ENCODE data around the gene LURAP1L.

LURAP1L gene

GRCh38 chr9:12813960-12814876, 39.4 kb downstream of the LURAP1L start:
- FAIRE-seq: peak; percentile 97

GRCh38 chr9:12814877-12815237, 40.0 kb downstream of the LURAP1L start:
- no peak for FAIRE-seq

DNA sequence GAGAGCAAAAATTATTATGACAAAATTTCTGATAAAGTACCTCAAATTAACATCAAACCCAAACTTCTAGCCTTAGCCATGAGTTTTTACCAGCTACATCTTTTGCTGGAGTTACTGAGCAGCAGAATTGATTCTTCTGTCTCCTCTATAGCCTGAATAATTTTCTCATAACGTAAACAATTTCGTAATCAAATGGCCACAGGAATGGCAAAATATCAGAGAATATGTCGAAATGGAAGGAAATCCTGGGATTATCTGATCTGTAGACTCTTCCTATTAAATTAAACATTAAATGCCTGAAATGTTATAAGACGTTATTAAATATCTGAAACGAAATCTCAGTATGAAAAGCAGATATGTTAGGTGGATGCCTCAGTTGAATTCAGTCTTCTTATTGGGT, 41.1 kb downstream of the LURAP1L start:
- FAIRE-seq: no peak

GRCh38 chr9:12816656-12817101, 41.9 kb downstream of the LURAP1L start:
- no peak for FAIRE-seq

GRCh38 chr9:12817702-12818101, 42.9 kb downstream of the LURAP1L start:
- FAIRE-seq: no peak

DNA sequence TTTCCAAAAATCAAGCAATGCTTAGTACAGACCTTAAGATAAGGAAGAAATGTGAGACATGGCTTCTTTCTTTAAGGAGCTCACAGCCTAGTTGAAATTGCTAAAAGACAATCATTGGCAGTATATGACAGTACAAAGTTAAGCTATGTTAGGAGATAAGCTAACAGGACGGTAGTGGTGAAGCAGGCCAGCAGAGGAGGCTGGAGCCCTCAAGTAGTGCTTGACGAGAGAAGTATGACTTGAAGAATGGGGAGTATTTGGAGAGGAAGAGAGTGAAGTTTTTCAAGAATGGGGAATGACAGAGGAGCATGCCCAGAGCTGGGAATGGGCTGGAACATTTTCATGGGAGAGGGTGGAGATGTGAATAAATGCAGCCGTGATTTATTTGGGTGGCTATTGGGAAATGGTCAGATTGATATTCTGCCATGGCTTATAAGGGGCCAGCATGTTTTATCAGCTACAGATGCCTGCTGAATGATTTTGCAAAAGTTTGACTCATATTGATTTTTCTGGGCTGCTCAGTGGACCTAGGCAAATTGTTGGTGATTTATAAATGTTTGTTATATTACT, 43.7 kb downstream of the LURAP1L start:
- FAIRE-seq: peak; percentile 77

DNA sequence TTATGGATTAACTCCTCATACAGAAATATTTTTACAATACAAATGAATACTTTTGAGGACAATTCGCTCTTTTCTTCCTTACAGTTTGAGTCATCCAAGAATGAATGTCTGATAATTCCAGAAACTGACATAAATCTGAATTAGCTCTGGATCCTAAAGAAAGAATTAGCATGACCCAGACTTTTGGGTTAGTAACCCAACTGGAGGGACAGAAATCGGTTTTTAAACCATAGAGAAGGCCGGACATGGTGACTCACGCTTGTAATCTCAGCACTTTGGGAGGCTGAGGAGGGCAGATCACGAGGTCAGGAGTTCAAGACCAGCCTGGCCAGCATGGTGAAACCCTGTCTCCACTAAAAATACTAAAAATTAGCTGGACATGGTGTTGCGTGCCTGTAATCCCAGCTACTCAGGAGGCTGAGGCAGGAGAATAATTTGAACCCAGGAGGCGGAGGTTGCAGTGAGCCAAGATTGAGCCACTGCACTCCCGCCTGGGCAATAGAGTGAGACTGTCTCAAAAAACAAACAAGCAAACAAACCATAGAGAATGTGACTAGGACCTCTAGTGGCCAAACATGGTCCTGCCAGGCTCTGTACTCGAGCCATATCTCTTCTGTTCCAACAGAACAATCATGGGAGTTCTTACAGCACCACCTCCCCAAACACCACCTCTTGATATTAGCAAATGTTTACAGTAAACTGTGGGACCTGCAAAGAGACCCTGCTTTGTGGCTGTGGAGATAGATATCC, 44.8 kb downstream of the LURAP1L start:
- FAIRE-seq: peak; percentile 57

DNA sequence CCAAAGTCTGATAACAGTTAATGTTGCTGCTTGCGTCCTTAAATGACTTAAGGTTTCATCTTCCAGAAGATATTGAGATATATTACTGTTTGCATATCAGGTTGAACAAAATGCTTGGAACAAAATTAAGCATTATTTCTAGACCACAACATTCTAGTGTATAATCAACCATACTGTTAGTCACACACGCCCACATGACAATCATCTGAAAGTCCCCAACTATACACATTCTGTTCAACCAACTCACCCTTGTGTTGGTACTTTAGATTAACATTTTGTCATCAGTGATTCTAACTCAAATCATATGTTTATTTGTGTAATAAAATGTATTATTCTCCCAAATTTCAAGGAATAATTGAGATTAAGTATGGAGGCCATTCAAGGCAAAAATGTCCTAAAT, 47.3 kb downstream of the LURAP1L start:
- peak; percentile 32 for FAIRE-seq

GRCh38 chr9:12826924-12827565, 52.2 kb downstream of the LURAP1L start:
- FAIRE-seq: peak; percentile 82

DNA sequence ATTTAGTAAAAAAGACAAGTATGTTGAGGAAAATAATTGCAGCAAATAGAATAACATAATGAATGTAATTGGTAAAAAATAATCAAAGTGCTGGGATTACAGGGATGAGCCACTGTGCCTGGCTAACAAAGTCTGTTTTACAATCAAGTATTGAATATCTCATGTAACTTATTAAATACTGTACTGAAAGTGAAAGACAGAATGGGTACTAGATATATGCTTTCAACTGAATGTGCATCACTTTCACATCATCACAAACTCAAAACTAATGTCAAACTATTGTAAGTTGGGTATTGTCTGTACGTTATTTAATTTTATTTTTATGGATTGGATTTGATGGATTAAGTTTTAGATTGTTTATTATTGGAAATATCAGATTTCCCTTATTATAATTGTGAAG, 58.9 kb downstream of the LURAP1L start:
- FAIRE-seq: peak; percentile 68

DNA sequence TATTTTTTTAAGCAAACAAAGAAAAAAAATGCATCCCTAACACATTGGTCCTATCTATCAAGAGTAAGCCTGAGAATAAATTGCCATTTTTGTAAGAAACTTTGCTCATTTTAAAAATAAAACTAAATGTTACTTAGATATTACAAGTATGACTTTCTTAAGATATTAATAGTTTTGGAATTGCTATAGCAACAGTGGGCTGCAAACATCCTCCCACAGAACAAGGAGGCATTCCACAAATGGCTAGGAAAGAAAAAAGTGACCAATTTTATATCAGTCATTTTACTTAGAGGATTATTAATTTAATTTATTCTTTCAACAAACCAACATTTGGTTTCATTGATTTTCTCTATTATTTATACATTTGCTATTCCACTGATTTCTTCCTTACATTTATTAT, 63.7 kb downstream of the LURAP1L start:
- no peak for FAIRE-seq

- no peak for FAIRE-seq
These were observed 68.9 kb downstream of the LURAP1L start for GRCh38 chr9:12843735-12844134.

- no peak for FAIRE-seq
These were observed 71.2 kb downstream of the LURAP1L start for GRCh38 chr9:12846035-12846434.

- FAIRE-seq: no peak
These were observed 72.7 kb downstream of the LURAP1L start for GRCh38 chr9:12847561-12847960.

- FAIRE-seq: peak; percentile 95
These were observed 74.7 kb downstream of the LURAP1L start for GRCh38 chr9:12849486-12850003.

DNA sequence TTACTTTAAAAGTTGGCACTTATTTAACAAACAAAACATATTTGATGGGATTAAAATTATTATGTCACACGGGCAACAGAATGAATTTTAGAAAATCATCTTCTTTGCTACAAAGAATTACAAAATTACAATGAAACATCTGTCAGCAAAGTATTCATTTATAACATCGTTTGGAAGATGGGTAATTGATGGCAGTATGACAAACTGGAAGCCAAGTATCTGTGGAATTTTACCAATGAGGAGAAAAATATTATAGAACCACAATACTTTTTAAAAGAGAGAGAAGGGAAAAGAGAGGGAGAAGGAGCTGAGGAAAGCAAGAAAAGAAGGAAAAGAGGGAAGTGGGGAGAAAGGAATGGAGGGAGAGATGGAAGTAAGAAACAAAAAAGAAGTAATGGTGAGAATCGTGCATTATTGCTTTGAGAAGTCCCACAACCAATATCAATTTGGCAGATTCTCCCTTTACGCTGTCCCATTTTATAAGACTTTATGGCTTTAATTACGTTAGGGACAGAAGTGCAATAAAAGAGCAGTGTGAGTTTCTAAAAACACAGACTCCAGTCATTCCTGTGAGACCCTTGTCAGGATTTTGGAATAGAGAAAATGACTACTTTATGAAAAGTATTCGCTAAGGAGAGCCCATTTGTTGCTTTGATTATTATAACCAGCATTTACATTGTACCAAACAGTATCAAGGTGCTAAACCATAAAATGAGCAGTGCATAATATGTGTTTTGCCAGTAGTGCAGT, 76.7 kb downstream of the LURAP1L start:
- FAIRE-seq: peak; percentile 88

DNA sequence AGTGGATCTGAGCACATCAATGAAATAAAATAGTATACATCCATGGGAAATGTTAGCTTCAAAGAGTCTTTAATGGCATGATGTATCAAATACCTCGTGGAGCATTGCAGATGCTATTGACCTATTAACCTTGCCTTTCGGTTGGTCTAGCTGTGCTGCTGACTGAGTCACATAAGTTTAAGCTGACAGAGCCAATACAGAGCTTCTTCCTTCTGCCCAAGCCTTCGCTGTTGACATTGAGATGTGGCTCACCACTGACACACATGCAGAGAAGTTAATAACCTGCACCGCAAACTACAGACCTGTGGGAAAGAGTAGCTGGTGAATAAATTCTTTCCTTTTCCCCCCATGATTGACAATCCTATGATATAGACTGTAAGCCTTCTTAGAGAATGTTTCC, 78.2 kb downstream of the LURAP1L start:
- FAIRE-seq: peak; percentile 97

GRCh38 chr9:12854221-12854620, 79.4 kb downstream of the LURAP1L start:
- FAIRE-seq: no peak

GRCh38 chr9:12855066-12855465, 80.2 kb downstream of the LURAP1L start:
- FAIRE-seq: no peak

DNA sequence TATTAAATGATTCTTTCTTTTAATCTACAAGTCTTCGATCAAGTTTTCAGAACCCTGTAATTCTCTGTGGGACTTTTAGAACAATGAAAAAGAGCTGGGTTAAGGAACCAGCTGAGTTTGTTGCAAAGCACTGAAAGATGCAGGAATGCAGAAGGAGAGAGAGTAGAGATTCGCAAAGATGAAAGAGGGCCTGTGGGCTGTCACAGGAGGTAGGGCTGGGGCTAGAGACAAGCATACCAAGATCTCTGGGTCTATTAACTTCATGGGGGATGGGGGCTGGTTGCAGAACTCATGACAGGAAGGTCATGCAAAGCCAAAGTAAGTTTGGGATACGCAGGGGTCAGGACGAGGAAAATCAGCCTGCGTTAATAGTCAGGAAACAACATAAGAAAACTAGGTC, 81.8 kb downstream of the LURAP1L start:
- FAIRE-seq: peak; percentile 95

DNA sequence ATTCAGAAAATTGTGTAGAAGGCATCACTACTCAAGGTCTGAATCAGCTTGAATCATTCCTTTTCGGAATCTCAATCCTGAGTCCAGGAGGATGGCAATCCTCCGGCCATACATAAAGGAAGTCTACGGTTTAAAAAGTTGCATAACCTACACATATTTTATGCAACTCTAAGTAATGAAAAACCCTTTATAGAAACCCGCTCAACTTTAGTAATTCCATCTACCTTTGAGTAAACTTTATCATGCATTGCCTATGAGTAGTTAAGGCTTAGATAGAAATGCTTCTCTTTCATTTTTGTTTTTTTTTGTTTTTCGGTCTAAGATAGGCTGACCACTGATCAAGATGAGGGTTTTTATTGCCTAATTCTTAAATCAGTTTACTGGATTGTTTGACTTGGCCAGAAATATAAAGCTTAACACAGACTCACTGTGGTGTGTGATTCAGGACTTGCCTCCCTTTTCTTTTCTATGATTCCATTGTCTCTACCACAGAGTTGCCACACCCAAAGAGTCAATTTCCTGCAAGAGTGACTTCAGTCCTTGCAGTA, 85.0 kb downstream of the LURAP1L start:
- FAIRE-seq: peak; percentile 99

DNA sequence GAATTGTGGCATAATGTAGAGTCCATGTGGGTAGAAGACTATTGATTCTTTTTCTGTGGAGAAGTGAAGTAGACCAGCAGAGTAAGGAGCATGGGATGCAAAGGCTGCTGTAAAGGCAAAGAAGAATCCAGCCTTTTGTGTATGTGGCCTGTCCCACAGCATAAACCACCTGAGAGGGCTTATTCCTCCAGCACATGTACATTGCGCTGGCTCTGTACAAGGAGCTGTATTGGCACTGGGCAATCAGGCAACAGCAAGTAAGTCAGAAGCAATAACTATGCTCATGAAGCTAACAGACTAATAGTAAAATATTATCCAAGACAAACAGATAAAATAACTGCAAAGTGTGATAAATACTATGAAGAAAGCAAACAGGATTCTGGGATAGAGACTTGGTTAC, 86.2 kb downstream of the LURAP1L start:
- FAIRE-seq: peak; percentile 76
